Caco-2 (cell line): Measurements from ENCODE around the gene MTHFD1L. TPM values are rescaled to one million over a fixed set of nuclear protein-coding genes. Genes with fewer than 3 reads are reported as not detected.

Experiments
- BruUV-seq: library from RNA; stranded (reverse); fragments of 400-500 nt; replicated peaks from 2 replicates; lab custom pipeline; 2021; lab: Mats Ljungman, UMichigan
- CTCF ChIA-PET: fragments of 300-600 bp; sonication (Branson Sonifier 250); formaldehyde crosslinking; loops from one replicate; lab custom pipeline; 2022; ENCODE audit warnings: antibody characterized with exemption; lab: Charles Lee
- POLR2A ChIA-PET: fragments of 300-600 bp; sonication (Branson Sonifier 250); formaldehyde crosslinking; loops from one replicate; lab custom pipeline; 2022; ENCODE audit warnings: antibody characterized with exemption; lab: Charles Lee
- DNase-seq, 2 experiments: peaks; one replicate each; pipeline versions ENCODE4 v3.0.0 to v3.0.0-alpha.2; 2020 to 2022
- H3K27me3 ChIP-seq: replicated peaks from 2 replicates; pipeline ENCODE4 v1.6.0; 2011; ENCODE audit warnings: low read length; ENCODE audit not compliant: control insufficient read depth, insufficient read depth
- H3K36me3 ChIP-seq: 2 replicates; pipeline ENCODE4 v1.5.1; 2011; ENCODE audit warnings: low read length; ENCODE audit not compliant: control insufficient read depth, insufficient read depth
- H3K4me1 ChIP-seq: fragments of 250-450 bp; sonication (Bioruptor Pico); 2 replicates; pipeline ENCODE4 v1.5.1; 2020; ENCODE audit warnings: mild to moderate bottlenecking
- H3K4me3 ChIP-seq: 2 replicates; pipeline ENCODE4 v1.5.1; 2011; ENCODE audit warnings: low read depth, mild to moderate bottlenecking, control low read depth, low read length
- H3K9me3 ChIP-seq: fragments of 250-450 bp; sonication (Bioruptor Pico); 2 replicates; pipeline ENCODE4 v1.5.1; 2020; ENCODE audit warnings: mild to moderate bottlenecking, moderate library complexity
- H3K27ac Mint-ChIP-seq: one replicate; pipeline ENCODE4 v1.8.0; 2022; ENCODE audit warnings: mixed read lengths; ENCODE audit not compliant: unreplicated experiment
- H3K27me3 Mint-ChIP-seq: one replicate; pipeline ENCODE4 v1.8.0; 2022; ENCODE audit warnings: mixed read lengths; ENCODE audit not compliant: insufficient read depth, unreplicated experiment
- H3K36me3 Mint-ChIP-seq: one replicate; pipeline ENCODE4 v1.8.0; 2022; ENCODE audit warnings: mild to moderate bottlenecking, mixed read lengths; ENCODE audit not compliant: insufficient read depth, unreplicated experiment
- H3K4me1 Mint-ChIP-seq: one replicate; pipeline ENCODE4 v1.8.0; 2022; ENCODE audit warnings: low read depth, mixed read lengths; ENCODE audit not compliant: unreplicated experiment
- H3K4me3 Mint-ChIP-seq: one replicate; pipeline ENCODE4 v1.8.0; 2022; ENCODE audit warnings: mild to moderate bottlenecking, moderate library complexity, mixed read lengths; ENCODE audit not compliant: unreplicated experiment
- H3K9me3 Mint-ChIP-seq: one replicate; pipeline ENCODE4 v1.8.0; 2022; ENCODE audit warnings: mixed read lengths; ENCODE audit not compliant: unreplicated experiment
- CTCF ChIP-seq, 2 experiments: fragments of 200-600 bp in 1 of 2; IDR thresholded peaks; 1 replicate in 1 of 2; 2 replicates in 1 of 2; pipeline versions ENCODE4 v1.5.1 to v1.8.0; 2011 to 2022; ENCODE audit warnings: antibody characterized with exemption in 1 of 2, control low read depth in 1 of 2, inconsistent platforms in 1 of 2, low read depth in 1 of 2, low read length in 1 of 2, mild to moderate bottlenecking in 1 of 2, moderate library complexity in 1 of 2; ENCODE audit not compliant: insufficient read depth in 1 of 2, severe bottlenecking in 1 of 2, unreplicated experiment in 1 of 2
- intact Hi-C: fragments of 100-400 bp; cut with micrococcal nuclease; formaldehyde crosslinking; loops from one replicate; pipeline ENCODE4 v1.10.0; 2022; ENCODE audit not compliant: unreplicated experiment
- total RNA-seq: library from RNA; stranded (reverse); gene quantifications from 2 replicates; pipeline ENCODE4 v1.2.3, GENCODE V29; 2022

The MTHFD1L gene
- total RNA-seq, 1 experiment from 2014 or later, result 102 TPM

- Histone ChIP-seq H3K27me3 (no peaks in the 10 kb centered on the region), H3K4me3 (no peak overlapping the region), H3K4me1 (peaks cover 2% of the 10 kb centered on the region; the same call in 1 of the 2 replicates), H3K9me3 (no peaks in the 10 kb centered on the region), H3K36me3 (no peaks in the 10 kb centered on the region)
- Mint-ChIP-seq H3K36me3 (peaks cover 29% of the 10 kb centered on the region), H3K4me3 (no peak overlapping the region), H3K27ac (no peak overlapping the region), H3K27me3 (no peaks in the 10 kb centered on the region), H3K9me3 (no peaks in the 10 kb centered on the region), H3K4me1 (peaks cover 3% of the 10 kb centered on the region)
- ChIA-PET CTCF (no interaction called here), POLR2A (no interaction called here)
- BruUV-seq, result no TSS peak
- DNase-seq, result no peak
- TF ChIP-seq CTCF (IDR thresholded peaks at IDR 0.05; ENCODE audit: insufficient read depth in 1 of 2, low read depth in 1 of 2, low read length in 1 of 2, severe bottlenecking in 1 of 2, unreplicated experiment in 1 of 2), result no peak
- intact Hi-C loops, result no loop called here
Observed at GRCh38 chr6:150841189-150841588, 24.3 kb upstream of the MTHFD1L start.

DNA sequence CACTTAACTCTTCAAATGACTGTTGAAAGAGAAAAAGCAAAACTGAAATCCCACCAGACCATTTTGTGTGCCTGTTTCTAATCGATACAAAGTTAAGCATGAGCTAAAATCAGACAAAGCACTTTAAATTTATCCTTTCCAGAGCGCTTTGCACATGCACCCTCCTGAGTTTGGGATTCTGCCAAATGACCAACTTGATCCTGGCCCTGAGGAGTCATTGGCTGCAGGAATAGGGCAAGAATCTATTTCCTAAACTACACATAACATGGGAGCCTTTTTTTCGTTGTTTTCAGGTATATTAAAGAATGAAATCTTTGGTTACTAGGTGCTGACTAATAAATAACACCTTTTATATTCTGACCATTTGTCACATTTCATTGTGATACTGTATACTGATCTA lies 23.8 kb upstream of the MTHFD1L start:
- Histone ChIP-seq H3K27me3 (no peaks in the 10 kb centered on the region), H3K4me3 (no peak overlapping the region), H3K4me1 (peaks cover 7% of the 10 kb centered on the region; the same call in 1 of the 2 replicates), H3K36me3 (no peaks in the 10 kb centered on the region), H3K9me3 (no peaks in the 10 kb centered on the region)
- DNase-seq, result no peak
- H3K27ac Mint-ChIP-seq, result no peak overlapping the region
- intact Hi-C loops, result no loop called here
- H3K27me3 Mint-ChIP-seq, result no peaks in the 10 kb centered on the region
- ChIA-PET POLR2A (no interaction called here), CTCF (no interaction called here)
- H3K9me3 Mint-ChIP-seq, result no peaks in the 10 kb centered on the region
- TF ChIP-seq CTCF (IDR thresholded peaks at IDR 0.05; ENCODE audit: insufficient read depth in 1 of 2, low read depth in 1 of 2, low read length in 1 of 2, severe bottlenecking in 1 of 2, unreplicated experiment in 1 of 2), result no peak
- H3K4me3 Mint-ChIP-seq, result no peak overlapping the region
- BruUV-seq, result no TSS peak
- H3K4me1 Mint-ChIP-seq, result peaks cover 6% of the 10 kb centered on the region
- H3K36me3 Mint-ChIP-seq, result peaks cover 26% of the 10 kb centered on the region

GRCh38 chr6:150844371-150844770 lies 21.1 kb upstream of the MTHFD1L start:
- DNase-seq, result no peak
- no peaks in the 10 kb centered on the region for H3K36me3 ChIP-seq
- peaks cover 16% of the 10 kb centered on the region for H3K4me1 ChIP-seq
- H3K27ac Mint-ChIP-seq, result no peak overlapping the region
- no peak overlapping the region for H3K4me3 ChIP-seq
- no peaks in the 10 kb centered on the region for H3K27me3 ChIP-seq
- H3K36me3 Mint-ChIP-seq, result peaks cover 29% of the 10 kb centered on the region
- no peaks in the 10 kb centered on the region for H3K27me3 Mint-ChIP-seq
- no peak for TF ChIP-seq CTCF (IDR thresholded peaks at IDR 0.05; ENCODE audit: insufficient read depth in 1 of 2, low read depth in 1 of 2, low read length in 1 of 2, severe bottlenecking in 1 of 2, unreplicated experiment in 1 of 2)
- intact Hi-C loops, result no loop called here
- H3K9me3 Mint-ChIP-seq, result no peaks in the 10 kb centered on the region
- no peak overlapping the region for H3K4me3 Mint-ChIP-seq
- BruUV-seq, result no TSS peak
- CTCF ChIA-PET, result no interaction called here
- H3K4me1 Mint-ChIP-seq, result peaks cover 20% of the 10 kb centered on the region
- no peaks in the 10 kb centered on the region; the same call in 1 of the 2 replicates for H3K9me3 ChIP-seq
- POLR2A ChIA-PET, result no interaction called here
